NCI-H748 treated with DMSO at 0.1 percent for 48 hours (cell line): ENCODE results near the gene SNAPC4.
"Not testable (repeated sequence)": the region's sequence is repeated elsewhere in the genome, so short reads cannot be mapped to it uniquely, and the experiment has no call there.

Experiments
- DNase-seq: peaks from one replicate; lab custom pipeline; 2025; lab: John Stamatoyannopoulos, UW

The SNAPC4 gene

DNA sequence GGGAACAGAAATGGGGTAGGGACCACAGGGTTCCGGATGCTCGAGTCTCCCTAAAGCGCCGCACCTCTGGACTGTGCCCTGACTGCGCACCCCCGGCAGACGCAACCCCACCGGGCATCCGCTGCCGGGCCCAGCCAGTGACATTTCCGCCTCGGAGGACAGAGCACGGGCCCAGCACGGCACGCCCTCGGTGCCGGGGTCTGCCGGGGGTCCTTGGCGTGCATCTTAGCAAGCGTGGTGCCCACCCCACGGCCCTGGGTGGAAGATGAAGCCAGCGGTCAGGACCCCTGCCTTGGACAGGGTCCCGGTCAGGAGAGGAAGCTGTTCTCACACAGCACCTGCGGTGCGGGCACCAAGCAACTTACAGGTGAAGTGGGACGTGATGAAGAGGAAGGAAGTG lies 32.6 kb upstream of the SNAPC4 start:
- no peak for DNase-seq

DNA sequence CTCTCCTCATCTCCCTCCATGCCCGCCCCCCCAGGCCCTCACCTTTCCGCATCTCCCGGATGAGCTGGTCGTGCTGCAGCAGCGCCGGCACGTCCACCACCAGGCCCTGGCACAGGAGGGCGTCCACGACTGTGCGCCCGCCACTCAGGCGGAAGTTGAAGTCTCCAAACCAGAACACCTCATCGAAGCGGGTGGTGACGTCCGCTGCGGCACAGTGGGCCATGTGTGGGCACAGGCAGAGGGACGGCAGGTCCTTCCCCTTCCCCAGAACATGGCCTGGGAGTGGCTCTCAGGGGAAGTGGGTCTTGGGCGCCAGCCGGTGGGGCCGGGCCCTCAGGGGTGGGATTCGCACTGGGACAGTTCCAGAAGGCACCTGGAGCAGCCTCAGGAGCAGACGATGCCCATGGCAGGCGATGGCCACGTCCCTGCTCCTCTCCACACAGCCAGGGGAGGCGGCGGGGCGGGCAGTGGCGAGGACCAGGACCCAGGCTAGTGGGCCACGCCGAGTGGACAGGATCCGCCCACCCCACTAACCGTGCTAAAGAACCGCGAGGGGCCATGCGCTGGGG lies 31.9 kb upstream of the SNAPC4 start:
- DNase-seq, result no peak

DNA sequence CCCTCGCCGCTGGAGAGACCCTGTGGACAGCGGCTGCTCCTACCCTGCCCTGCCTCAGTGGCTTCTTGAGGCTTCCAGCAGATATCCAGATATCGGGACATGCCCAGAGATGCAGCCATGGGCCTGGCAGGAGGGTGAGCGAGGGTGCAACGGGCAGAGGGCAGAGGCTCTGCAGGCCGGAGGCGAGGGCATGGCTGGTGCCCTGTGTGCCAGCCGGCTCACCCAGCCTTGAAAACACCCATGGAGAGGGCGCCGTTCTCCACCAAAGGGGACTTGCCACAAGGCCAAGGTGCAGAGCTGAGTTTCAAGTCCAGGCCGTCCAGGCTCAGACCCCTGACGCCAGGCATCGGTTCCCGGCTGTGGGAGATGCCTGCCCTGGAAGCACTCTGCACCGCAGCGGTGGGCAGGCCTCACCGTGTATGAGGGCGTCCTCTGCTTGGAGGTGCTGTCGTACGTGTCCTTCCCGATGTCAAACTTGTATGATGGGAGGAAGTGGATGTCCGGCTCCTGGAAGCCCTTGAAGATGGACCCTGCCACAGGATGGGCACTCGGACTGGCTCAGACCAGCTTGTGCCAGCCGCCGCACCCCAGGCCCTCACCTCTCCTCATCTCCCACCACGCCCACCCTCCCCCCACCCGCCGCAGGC lies 30.7 kb upstream of the SNAPC4 start:
- DNase-seq, result no peak

DNA sequence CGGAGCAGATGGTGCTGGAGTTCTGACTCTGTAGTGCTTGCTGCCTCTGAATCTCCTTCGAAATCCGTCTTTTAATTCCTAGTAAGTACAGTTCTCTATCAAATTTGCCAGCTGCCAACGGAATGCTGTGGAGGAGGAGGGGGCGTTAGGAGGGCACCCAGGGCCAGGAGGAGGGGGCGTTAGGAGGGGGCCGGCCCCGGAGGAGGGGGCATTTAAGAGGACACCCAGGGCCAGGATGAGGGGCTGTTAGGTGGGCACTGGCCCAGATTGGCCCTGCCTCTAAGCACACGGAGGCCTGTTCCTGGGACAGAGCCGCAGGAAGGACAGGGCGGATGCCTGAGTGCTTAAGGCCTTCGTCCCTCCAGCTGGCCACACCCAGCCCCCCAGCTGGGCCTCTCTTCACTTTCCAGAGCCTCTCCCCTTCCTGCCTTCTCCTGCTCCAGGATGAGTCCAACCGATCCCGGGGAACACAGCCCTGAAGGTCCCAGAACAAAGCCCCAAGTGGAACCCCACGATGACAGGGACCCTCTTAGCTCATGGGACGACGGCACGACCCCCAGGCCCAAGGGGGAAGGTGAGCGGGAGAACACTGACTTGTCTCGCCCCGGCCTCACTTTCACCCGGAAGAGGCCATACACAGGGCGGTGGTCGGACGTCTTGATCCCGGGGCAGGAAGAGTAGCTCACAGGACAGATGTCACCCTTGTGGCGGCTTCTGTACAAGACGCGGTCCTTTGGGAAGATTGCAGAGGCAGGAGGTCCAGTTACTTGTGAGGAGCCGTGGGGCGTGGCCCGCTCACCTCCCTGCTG lies 29.9 kb upstream of the SNAPC4 start:
- no peak for DNase-seq

DNA sequence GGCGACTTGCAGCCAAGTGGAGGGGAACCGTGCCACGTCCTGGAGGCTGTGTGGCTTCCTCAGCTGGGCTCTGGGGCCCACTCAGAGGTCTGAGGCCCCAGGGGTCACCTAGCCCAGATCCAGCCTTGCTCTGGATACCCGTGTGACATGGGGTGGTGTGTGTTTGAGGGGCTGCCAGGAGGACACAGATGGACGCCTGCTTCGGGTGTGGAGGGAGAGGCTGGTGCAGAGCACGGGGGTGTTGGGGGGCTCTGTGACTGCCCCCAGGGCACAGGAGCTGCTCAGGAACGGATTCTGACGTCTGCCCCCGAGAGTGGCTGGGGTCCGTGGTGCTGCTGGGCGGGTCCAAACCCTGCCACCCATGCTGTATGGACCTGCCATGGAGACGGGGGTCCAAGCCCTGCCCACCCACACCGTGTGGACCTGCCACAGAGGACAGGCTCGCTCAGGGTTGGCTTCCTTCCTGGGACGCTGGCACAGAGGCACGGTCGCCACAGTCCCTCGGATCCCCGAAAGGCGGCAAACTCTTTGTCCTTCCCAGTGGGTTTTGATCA lies 29.2 kb upstream of the SNAPC4 start:
- no peak for DNase-seq

DNA sequence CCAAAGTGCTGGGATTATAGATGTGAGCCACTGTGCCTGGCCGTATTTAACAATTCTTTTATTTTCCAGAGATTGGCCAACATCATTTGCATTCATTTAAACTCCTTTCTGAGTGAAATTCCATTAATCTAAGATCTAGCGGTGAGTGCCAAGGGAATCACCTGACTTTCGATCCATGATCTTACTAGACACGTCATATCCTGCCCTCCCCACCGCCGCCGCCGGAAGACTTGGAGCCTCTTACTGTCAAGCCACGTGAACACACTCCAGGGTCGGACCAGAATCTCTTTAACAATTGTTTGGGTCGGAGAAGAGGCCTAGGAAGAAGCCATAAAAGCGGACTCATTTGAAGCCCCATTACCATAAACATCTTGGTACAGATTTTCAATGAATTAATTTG lies 26.8 kb upstream of the SNAPC4 start:
- DNase-seq, result no peak

DNA sequence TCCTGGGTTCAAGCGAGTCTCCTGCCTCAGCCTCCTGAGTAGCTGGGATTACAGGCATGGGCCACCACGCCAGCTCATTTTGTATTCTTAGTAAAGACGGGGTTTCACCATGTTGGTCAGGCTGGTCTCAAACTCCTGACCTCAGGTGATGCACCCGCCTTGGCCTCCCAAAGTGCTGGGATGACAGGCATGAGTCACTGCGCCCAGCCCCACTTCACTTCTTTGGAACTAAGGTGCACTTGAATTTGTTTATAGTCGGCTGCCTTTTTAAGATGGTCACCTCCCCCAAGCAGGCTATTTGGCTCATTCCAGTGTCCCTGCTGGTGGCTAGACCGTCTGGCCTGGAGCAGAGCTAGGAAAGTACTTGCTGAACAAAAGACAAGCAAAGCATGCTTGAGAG lies 25.4 kb upstream of the SNAPC4 start:
- not testable (repeated sequence) for DNase-seq

DNA sequence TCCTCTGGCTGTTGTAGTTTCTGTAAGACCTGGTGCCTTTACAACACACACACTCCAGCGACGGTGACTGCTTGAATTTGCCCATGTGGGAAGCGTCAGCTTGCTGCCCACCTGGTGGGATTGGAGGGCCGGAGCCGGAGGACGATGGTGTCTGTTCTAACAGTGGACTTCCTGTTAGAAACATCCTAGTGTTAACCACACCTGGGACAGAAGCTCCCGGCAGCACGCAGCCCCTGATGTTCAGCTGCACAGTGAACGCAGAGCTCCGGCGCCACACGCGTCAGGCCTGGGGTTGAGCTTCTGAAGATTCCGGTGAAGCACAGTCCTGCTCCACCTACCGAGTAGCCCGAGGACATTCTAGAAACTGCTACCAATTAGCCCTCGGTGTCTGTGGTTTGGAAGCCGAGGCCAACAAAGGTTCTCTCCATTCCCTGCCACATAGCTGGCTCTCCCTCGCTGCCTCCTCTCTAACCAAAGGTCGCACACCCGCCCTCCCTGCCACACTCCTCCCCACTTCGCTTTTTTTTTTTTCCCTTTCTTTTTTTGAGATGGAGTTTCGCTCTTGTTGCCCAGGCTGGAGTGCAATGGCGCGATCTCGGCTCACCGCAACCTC lies 24.9 kb upstream of the SNAPC4 start:
- DNase-seq, result no peak

DNA sequence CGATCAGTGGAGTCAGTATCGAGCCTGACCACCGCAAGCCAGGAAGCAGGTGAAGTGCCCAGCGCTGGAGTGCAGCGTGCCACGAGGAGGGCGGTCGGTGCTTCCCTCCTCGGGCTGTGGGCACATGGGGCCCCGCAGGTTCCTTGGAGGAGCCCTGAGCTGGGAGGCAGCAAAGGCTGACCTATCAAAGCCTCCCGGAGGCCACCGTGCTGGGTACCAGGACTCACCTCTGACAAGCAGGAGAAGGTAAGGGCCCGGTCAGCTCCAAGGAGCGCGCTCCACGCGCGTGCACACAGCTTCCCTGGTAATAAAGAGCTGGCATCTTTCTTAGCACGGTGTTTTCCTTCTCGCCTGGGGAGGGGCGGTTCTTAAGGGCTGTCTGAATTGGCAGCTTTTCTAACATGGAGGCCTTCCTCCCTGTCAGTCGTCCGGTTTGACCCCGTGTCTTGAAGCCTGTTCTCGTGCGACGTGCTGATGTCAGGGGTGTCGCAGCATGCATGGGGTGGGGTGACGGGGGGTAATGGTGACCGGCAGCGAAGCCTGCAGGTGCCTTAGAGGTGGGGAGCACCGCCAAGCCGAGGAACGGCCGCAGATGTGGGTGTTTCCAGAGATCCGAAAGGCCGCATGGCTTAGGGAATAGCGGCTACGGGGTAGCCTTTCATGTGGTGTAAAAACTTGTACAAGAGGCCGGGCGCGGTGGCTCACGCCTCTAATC lies 23.6 kb upstream of the SNAPC4 start:
- DNase-seq, result no peak

DNA sequence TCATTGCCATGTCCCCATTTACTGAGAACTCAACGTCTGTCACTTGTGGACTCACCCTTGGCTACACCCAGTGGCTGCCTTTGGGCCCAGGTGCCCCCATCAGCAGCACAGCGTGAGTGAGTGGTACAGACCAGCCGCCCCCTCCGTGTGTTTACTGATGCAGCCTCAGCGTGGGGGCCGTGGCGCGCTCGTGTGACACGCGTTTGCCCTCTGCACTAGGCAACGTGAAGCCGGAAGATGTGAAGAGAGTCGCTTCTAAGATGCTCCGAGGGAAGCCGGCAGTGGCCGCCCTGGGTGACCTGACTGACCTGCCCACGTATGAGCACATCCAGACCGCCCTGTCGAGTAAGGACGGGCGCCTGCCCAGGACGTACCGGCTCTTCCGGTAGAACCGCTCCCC lies 22.9 kb upstream of the SNAPC4 start:
- DNase-seq, result no peak

DNA sequence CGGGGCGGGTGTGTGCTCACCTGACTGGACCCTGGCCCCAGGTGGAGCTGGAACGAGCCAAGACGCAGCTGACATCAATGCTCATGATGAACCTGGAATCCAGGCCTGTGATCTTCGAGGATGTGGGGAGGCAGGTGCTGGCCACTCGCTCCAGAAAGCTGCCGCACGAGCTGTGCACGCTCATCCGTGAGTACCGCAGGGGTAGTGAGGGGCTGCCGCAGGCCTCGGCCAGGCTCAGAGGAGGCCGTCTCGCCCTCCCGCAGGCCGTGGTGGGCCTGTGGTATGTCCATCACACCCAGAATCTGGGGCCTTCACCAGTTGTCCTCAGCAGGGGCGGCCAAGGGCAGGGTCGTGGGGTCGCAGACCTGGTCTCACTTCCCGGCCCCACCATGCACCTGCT lies 21.8 kb upstream of the SNAPC4 start:
- no peak for DNase-seq

DNA sequence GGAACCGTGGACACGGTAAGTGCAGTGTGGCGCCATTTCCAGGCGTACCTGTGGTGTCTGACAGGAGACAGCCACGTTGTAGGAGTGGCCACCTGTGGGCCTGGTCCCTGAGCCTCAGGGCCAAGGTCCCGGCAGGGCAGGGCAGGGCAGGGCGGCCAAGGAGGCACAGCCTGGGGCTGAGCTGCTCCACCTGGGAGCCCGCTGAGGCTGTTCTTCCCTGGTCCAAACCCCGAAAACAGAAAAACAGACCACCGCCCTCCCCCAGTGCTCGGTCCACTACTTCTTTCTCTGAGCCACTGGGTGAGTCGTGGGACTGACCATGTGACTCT lies 19.1 kb upstream of the SNAPC4 start:
- no peak for DNase-seq

DNA sequence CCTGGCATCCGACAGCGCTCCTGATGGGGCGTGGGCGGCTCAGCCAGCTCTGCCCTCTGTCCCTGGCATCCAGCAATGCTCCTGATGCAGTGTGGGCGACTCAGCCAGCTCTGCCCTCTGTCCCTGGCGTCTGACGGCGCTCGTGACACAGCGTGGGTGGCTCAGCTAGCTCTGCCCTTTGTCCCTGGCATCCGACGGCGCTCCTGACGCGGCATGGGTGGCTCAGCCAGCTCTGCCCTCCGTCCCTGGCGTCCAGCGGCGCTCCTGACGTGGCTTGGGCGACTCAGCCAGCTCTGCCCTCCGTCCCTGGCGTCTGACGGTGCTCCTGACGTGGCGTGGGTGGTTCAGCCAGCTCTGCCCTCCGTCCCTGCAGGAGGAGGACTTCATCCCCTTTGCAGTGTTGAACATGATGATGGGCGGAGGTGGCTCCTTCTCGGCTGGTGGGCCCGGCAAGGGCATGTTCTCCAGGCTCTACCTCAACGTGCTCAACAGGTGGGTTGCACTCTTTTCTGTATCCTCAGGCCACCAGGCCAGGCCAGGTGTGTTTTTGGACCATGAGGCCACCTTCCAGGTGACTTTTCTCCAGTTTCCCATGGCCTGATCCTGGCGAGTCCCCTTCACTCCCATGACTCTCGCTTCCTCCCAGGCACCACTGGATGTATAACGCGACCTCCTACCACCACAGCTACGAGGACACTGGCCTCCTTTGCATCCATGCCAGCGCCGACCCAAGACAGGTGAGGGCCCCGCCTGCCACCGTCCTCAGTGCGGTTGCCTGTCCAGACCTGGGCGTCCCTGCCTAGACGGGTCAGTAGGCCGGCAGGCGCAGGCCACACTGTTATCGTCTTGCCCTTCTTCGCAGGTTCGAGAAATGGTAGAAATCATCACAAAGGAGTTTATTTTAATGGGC lies 18.5 kb upstream of the SNAPC4 start:
- no peak for DNase-seq

DNA sequence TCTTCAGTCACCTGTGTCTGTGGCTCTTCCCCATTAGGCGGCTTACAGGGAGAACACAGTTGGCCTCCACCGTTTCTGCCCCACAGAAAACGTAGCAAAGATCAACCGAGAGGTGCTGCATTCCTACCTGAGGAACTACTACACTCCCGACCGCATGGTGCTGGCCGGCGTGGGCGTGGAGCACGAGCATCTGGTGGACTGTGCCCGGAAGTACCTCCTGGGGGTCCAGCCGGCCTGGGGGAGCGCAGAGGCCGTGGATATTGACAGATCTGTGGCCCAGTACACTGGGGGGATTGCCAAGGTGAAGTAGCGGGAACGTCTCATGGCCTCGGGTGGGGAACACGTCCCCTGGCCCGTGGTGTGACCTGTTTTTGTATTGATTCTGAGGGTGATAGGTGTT lies 16.9 kb upstream of the SNAPC4 start:
- DNase-seq, result no peak

DNA sequence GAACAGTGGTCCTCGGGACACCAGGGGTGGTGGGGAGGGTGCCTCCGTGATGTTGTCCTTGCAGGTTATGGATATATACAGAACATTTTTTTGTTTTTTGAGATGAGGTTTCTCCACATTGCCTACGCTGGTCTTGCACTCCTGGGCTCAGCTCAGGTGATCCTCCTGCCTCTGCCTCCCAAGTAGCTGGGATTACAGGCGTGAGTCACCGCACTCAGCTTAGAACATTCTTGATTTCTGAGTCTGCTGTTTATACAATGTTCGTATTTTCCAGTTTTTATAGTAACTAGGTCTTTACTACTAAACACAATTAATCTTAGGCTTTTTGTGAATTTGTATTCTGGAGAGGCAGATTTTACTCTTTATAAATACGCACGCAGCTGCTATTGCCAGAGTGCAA lies 16.5 kb upstream of the SNAPC4 start:
- DNase-seq, result no peak

DNA sequence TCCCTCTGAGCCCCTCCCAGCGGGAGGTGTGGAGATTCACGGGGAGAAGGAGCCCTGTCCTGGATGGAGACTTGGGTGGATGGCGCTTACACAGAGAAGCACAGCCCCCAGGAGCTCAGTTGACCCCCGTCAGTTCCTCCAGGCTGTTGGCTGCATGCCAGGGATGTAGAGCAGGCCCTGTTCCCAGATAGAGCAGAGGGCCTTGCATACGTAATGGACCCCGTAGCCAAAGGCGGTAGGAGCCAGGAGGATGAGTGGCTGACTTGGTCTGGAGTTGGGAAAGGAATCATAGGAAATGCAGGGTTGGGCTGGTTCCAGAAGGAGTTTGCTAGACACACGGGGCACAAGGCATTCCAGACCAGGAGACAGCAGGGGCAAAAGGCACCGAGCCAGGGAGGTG lies 13.0 kb upstream of the SNAPC4 start:
- no peak for DNase-seq

DNA sequence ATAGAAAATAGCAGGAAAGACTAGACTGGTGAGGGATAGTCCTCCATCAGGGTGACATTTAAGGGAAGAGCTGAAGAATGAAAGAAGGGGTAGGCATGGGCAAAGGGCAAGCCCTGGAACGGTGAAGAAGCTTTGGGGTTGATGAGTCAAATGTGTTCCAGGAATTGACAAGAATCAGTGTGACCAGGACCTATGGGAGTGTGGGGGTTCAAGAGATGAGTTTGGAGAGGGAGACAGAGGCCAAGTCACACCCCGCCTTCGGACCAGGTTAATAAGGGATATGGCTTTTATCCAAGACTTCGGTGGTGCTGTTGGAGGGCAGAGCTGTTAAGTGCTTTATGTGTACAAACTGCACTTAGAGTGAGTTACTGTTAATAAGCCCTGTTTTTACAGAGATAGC lies 11.4 kb upstream of the SNAPC4 start:
- DNase-seq, result no peak

DNA sequence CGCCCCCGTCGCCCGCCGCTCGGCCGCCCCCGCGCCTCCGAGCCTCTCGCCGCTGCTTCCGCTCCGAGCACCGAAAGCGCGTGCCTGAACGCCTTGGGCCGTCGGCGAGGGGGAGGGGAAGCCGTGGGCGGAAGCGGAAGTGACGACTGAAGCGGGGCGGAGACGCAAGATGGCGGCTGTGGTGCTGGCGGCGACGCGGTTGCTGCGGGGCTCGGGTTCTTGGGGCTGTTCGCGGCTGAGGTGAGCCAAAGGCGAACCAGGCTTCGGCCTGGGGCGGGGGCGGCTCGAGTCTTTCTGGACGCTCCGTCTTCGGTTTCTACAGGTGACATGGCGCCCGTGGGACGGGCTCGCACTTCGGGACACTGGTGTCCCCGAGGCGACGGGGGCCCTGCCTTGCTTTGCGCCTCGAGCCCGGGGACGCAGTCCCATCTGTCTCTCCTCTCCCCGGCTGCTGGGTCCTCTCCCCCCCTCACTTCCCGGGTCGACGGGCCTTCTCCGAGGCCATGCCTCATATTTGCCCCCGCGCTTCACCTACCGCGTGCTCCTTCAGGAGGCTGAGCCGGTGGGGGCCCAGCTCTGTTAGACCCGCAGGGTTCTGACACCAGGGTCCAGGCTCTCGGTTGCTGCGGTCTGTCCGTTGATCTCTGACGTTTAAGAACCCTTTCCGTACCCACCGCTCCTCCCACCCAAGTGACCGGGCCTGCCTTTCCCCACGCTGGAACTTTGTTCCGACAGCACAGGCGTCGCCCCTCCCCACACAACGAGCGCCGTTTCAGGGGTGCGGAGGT lies 10.7 kb upstream of the SNAPC4 start, which contains the start of the genes ENTR1 and PMPCA:
TSS of gene ENTR1 (minus strand) at position 115 of the 788 bp plus-strand sequence. CDS start 217 bp downstream, outside the sequence.
TSS of gene PMPCA (plus strand) at position 159 of the 788 bp plus-strand sequence. CDS start at position 170, 11 bp downstream.
- peak; percentile 83 for DNase-seq

DNA sequence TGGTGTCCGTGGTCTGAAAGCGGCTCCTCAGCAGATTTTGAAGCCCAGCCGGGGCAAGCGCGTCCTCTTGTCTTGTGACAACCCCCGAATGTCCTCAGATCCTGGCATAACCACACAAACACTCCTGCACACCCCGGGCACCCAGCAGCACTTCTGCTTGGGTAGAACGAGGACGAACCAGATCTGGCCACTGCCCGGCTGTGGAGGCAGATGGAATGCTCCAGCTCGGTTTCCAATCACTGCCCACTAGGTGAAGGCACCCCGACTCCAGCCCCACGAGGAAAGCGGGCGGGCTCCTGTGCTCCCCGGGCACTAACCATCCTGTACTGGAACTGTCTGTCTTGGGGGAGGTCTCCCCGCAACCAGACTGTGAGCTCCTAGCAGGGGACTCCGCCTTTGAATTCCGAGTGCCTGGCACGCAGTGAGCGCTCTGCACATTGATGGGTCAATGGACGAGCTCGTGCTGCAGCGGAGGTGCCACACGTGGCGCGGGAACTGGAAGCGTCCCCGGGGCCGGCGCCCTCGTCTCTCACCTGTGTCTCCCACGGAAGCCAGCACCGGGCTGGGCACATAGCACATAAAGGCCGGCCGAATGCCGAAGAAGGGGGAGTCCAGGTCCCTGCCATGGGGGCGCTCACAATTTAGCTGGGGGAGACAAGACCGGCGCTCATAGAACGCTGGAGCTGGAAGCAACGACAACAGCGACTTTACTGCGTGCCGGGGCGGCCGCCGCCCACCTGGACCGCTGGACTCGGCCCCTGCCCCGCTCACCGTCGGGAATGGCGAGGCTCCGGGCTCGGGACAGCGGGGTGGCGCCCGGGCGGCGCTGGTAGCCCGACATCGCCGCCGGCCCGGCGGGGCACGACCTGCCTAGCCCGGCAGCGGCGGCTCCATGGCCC lies 9.8 kb upstream of the SNAPC4 start:
- DNase-seq, result no peak
